CD4-positive, alpha-beta T cell (primary cell): ENCODE results near the gene CBFA2T3. TPM values are rescaled to one million over a fixed set of nuclear protein-coding genes. Genes with fewer than 3 reads are reported as not detected.

Experiments used
- ATAC-seq: fragments of 200-7000 bp; cut with Tn5 transposase; one replicate; pipeline ENCODE4 v1.10.0; 2022; ENCODE audit warnings: mild to moderate bottlenecking; ENCODE audit not compliant: poor library complexity
- CTCF ChIA-PET: fragments of 350-600 bp; sonication (Branson Sonifier 250); formaldehyde crosslinking; loops from one replicate; lab custom pipeline; 2021; ENCODE audit warnings: antibody characterized with exemption, inconsistent platforms; lab: Charles Lee
- POLR2A ChIA-PET: fragments of 350-600 bp; sonication (Branson Sonifier 250); formaldehyde crosslinking; loops from one replicate; lab custom pipeline; 2021; ENCODE audit warnings: antibody characterized with exemption, inconsistent platforms; lab: Charles Lee
- DNase-seq, 14 experiments: peaks; one replicate each; pipeline ENCODE4 v3.0.0-alpha.2; 2013 to 2020; ENCODE audit warnings: mixed read lengths in 2 of 14
- H3K27ac ChIP-seq, 2 donors: one replicate each; pipeline versions ENCODE4 v1.5.1 to v1.7.0; 2013; ENCODE audit warnings: low read length in 2 of 2, low read depth in 1 of 2, mild to moderate bottlenecking in 1 of 2
- H3K27me3 ChIP-seq, 2 experiments: 1 replicate in 1 of 2; 2 replicates in 1 of 2; pipeline versions ENCODE4 v1.6.1 to v1.7.0; 2013; ENCODE audit warnings: low read length in 2 of 2, control low read depth in 1 of 2, mild to moderate bottlenecking in 1 of 2, moderate library complexity in 1 of 2; ENCODE audit not compliant: insufficient read depth in 2 of 2, control insufficient read depth in 1 of 2
- H3K36me3 ChIP-seq: one replicate; pipeline ENCODE4 v1.6.1; 2013; ENCODE audit warnings: low read length, control low read depth; ENCODE audit not compliant: insufficient read depth
- H3K4me1 ChIP-seq: one replicate; pipeline ENCODE4 v1.6.1; 2013; ENCODE audit warnings: low read length, control low read depth; ENCODE audit not compliant: insufficient read depth
- H3K4me3 ChIP-seq: one replicate; pipeline ENCODE4 v1.5.1; 2013; ENCODE audit warnings: mild to moderate bottlenecking, low read length, moderate library complexity
- H3K9me3 ChIP-seq, 2 experiments: 1 replicate in 1 of 2; 2 replicates in 1 of 2; pipeline versions ENCODE4 v1.6.1 to v1.7.0; 2013; ENCODE audit warnings: low read length in 2 of 2, mild to moderate bottlenecking in 2 of 2, control low read depth in 1 of 2, moderate library complexity in 1 of 2; ENCODE audit not compliant: control insufficient read depth in 1 of 2, insufficient read depth in 1 of 2
- H3K27ac Mint-ChIP-seq: one replicate; pipeline ENCODE4 v1.8.0; 2020; ENCODE audit warnings: mixed read lengths
- H3K27me3 Mint-ChIP-seq: one replicate; pipeline ENCODE4 v1.8.0; 2021; ENCODE audit warnings: mixed read lengths
- H3K36me3 Mint-ChIP-seq: one replicate; pipeline ENCODE4 v1.8.0; 2021; ENCODE audit warnings: low read depth, mixed read lengths
- H3K4me1 Mint-ChIP-seq: one replicate; pipeline ENCODE4 v1.8.0; 2021; ENCODE audit warnings: low read depth, mixed read lengths
- H3K4me3 Mint-ChIP-seq: one replicate; pipeline ENCODE4 v1.8.0; 2020; ENCODE audit warnings: mild to moderate bottlenecking, mixed read lengths
- H3K9me3 Mint-ChIP-seq: one replicate; pipeline ENCODE4 v1.8.0; 2020; ENCODE audit warnings: mixed read lengths
- intact Hi-C, 2 experiments: fragments of 100-400 bp; cut with DNase I in 1 of 2; cut with micrococcal nuclease in 1 of 2; formaldehyde crosslinking; loops; one replicate each; pipeline versions ENCODE4 v1.15.1 to v1.9.0; 2023 to 2025; cut with DNase I, micrococcal nuclease
- total RNA-seq, 174 experiments: library from RNA in 2 of 174; stranded (reverse) in 2 of 174; gene quantifications; one replicate each; pipeline ENCODE4 v1.2.3 and lab custom pipeline; 2021 to 2026
- TF ChIP-seq, protein P1 (sequence below): fragments of 200-600 bp; IDR thresholded peaks from one replicate; pipeline ENCODE4 v1.8.0; 2022; ENCODE audit warnings: antibody characterized with exemption, mild to moderate bottlenecking

Gene CBFA2T3
- total RNA-seq, 2 experiments from 2014 or later, result 0.80 to 1.6 TPM

DNA sequence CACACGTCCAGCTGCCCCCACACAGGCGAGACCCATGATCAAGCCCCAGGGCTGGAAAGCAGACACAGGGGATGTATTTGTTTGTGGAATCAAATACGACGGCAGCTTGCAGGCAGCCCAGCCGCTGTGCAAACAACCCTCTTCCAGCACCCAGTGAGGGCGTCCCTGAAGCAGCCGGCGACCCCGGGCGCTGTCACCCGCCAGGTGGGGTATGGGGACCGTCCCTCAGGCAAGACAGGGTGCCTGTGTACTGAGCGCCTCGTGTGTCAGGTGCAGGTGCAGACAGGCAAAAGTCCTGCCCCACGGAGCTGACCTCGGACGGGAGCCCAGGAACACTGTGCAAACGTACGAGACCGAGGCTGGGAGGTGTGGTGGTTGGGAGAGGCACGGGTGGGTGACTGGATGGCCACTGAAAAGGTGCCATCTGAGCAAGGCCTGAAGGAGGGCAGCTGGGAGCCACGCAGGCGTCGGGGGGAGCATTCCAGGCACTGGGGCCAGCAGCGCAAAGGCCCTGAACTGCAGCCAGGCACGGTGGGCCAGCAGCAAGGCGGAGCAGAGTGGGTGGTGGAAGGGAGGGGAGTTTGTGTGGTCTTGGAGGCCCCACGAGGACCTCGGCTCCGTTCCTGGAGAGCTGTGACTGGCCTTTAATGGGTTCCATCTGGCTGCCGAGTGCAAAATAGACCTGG is 48.5 kb downstream of the CBFA2T3 start:
- H3K4me3 ChIP-seq, result no peak overlapping the region
- H3K4me1 ChIP-seq, result no peaks in the 10 kb centered on the region
- Mint-ChIP-seq H3K36me3 (no peaks in the 10 kb centered on the region), H3K27me3 (no peaks in the 10 kb centered on the region), H3K4me3 (no peak overlapping the region), H3K4me1 (no peaks in the 10 kb centered on the region), H3K9me3 (no peaks in the 10 kb centered on the region), H3K27ac (no peak overlapping the region)
- peaks cover 0 to 3% of the 10 kb centered on the region in 2 experiments for H3K9me3 ChIP-seq
- ChIA-PET CTCF (interaction anchor here (0.6 kb wide), 1 partner anchor 447 kb away, joined by 3 read pairs; no protein-coding TSS in a partner anchor), POLR2A (no interaction called here)
- H3K36me3 ChIP-seq, result no peaks in the 10 kb centered on the region
- no peaks in the 10 kb centered on the region for H3K27me3 ChIP-seq
- DNase-seq (no peak), ATAC-seq (no peak)
- H3K27ac ChIP-seq, result no peak overlapping the region
- TF ChIP-seq, protein P1, sequence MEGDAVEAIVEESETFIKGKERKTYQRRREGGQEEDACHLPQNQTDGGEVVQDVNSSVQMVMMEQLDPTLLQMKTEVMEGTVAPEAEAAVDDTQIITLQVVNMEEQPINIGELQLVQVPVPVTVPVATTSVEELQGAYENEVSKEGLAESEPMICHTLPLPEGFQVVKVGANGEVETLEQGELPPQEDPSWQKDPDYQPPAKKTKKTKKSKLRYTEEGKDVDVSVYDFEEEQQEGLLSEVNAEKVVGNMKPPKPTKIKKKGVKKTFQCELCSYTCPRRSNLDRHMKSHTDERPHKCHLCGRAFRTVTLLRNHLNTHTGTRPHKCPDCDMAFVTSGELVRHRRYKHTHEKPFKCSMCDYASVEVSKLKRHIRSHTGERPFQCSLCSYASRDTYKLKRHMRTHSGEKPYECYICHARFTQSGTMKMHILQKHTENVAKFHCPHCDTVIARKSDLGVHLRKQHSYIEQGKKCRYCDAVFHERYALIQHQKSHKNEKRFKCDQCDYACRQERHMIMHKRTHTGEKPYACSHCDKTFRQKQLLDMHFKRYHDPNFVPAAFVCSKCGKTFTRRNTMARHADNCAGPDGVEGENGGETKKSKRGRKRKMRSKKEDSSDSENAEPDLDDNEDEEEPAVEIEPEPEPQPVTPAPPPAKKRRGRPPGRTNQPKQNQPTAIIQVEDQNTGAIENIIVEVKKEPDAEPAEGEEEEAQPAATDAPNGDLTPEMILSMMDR, result no peak
- intact Hi-C loops, result no loop called here

GRCh38 chr16:88927661-88928060 is 49.3 kb downstream of the CBFA2T3 start:
- Mint-ChIP-seq H3K27ac (no peak overlapping the region), H3K4me1 (no peaks in the 10 kb centered on the region), H3K4me3 (no peak overlapping the region), H3K9me3 (no peaks in the 10 kb centered on the region), H3K36me3 (no peaks in the 10 kb centered on the region), H3K27me3 (no peaks in the 10 kb centered on the region)
- POLR2A ChIA-PET, result no interaction called here
- Histone ChIP-seq H3K9me3 (peaks cover 0 to 3% of the 10 kb centered on the region in 2 experiments), H3K36me3 (no peaks in the 10 kb centered on the region), H3K27ac (no peak overlapping the region), H3K4me3 (no peak overlapping the region), H3K27me3 (no peaks in the 10 kb centered on the region), H3K4me1 (no peaks in the 10 kb centered on the region)
- no peak for DNase-seq
- CTCF ChIA-PET, result no interaction called here
- intact Hi-C loops, result no loop called here
- no peak for ATAC-seq
- TF ChIP-seq, protein P1, result no peak

GRCh38 chr16:88927010-88927409 is 50.0 kb downstream of the CBFA2T3 start:
- no peaks in the 10 kb centered on the region for H3K36me3 ChIP-seq
- ATAC-seq, result no peak
- TF ChIP-seq, protein P1, result no peak
- H3K27ac ChIP-seq, result no peak overlapping the region
- no peaks in the 10 kb centered on the region for H3K4me1 Mint-ChIP-seq
- no peak overlapping the region for H3K4me3 Mint-ChIP-seq
- H3K27me3 Mint-ChIP-seq, result no peaks in the 10 kb centered on the region
- ChIA-PET POLR2A (no interaction called here), CTCF (no interaction called here)
- no peak for DNase-seq
- no peak overlapping the region for H3K4me3 ChIP-seq
- H3K9me3 ChIP-seq, result peaks cover 0 to 8% of the 10 kb centered on the region in 2 experiments
- H3K4me1 ChIP-seq, result no peaks in the 10 kb centered on the region
- no peaks in the 10 kb centered on the region for H3K9me3 Mint-ChIP-seq
- H3K27me3 ChIP-seq, result no peaks in the 10 kb centered on the region
- no peak overlapping the region for H3K27ac Mint-ChIP-seq
- intact Hi-C loops, result no loop called here
- H3K36me3 Mint-ChIP-seq, result no peaks in the 10 kb centered on the region
